CD4-positive, alpha-beta memory T cell (primary cell): ENCODE measurements around the gene RYR1. TPM values are rescaled to one million over a fixed set of nuclear protein-coding genes. Genes with fewer than 3 reads are reported as not detected.
"Not testable (repeated sequence)": the region's sequence is repeated elsewhere in the genome, so short reads cannot be mapped to it uniquely, and the experiment has no call there.

Source experiments
- CTCF ChIA-PET: fragments of 350-600 bp; sonication (Branson Sonifier 250); formaldehyde crosslinking; loops from one replicate; lab custom pipeline; 2021; ENCODE audit warnings: inconsistent platforms; ENCODE audit not compliant: partially characterized antibody; lab: Charles Lee
- POLR2A ChIA-PET: fragments of 350-600 bp; sonication (Branson Sonifier 250); formaldehyde crosslinking; loops from one replicate; lab custom pipeline; 2021; ENCODE audit not compliant: partially characterized antibody; lab: Charles Lee
- DNase-seq, 5 donors: peaks; one replicate each; pipeline versions ENCODE4 v3.0.0 to v3.0.0-alpha.2; 2020 to 2022; ENCODE audit warnings: mixed read lengths in 1 of 5
- H3K27ac ChIP-seq: one replicate; pipeline ENCODE4 v1.7.0; 2013; ENCODE audit warnings: low read depth, low read length
- H3K27me3 ChIP-seq: 2 replicates; pipeline ENCODE4 v1.7.0; 2013; ENCODE audit warnings: mild to moderate bottlenecking, low read length, moderate library complexity; ENCODE audit not compliant: insufficient read depth
- H3K36me3 ChIP-seq: 2 replicates; pipeline ENCODE4 v1.7.0; 2013; ENCODE audit warnings: mild to moderate bottlenecking, low read length, moderate library complexity; ENCODE audit not compliant: insufficient read depth
- H3K4me1 ChIP-seq: 2 replicates; pipeline ENCODE4 v1.7.0; 2013; ENCODE audit warnings: mild to moderate bottlenecking, low read length, moderate library complexity; ENCODE audit not compliant: insufficient read depth
- H3K4me3 ChIP-seq, 2 donors: one replicate each; pipeline ENCODE4 v1.7.0; 2013; ENCODE audit warnings: low read length in 2 of 2, mild to moderate bottlenecking in 1 of 2
- H3K9me3 ChIP-seq, 2 donors: one replicate each; pipeline ENCODE4 v1.7.0; 2013; ENCODE audit warnings: low read length in 2 of 2, control low read depth in 1 of 2; ENCODE audit not compliant: control insufficient read depth in 1 of 2
- H3K27ac Mint-ChIP-seq, 7 donors: one replicate each; pipeline ENCODE4 v1.8.0; 2020 to 2021; ENCODE audit warnings: mixed read lengths in 7 of 7, mild to moderate bottlenecking in 6 of 7, inconsistent platforms in 3 of 7, moderate library complexity in 3 of 7
- H3K27me3 Mint-ChIP-seq, 2 donors: one replicate each; pipeline ENCODE4 v1.8.0; 2020 to 2021; ENCODE audit warnings: mixed read lengths in 2 of 2
- H3K36me3 Mint-ChIP-seq, 2 donors: one replicate each; pipeline ENCODE4 v1.8.0; 2020 to 2021; ENCODE audit warnings: mixed read lengths in 2 of 2, inconsistent platforms in 1 of 2, mild to moderate bottlenecking in 1 of 2
- H3K4me1 Mint-ChIP-seq, 4 donors: one replicate each; pipeline ENCODE4 v1.8.0; 2020 to 2021; ENCODE audit warnings: mixed read lengths in 4 of 4, mild to moderate bottlenecking in 1 of 4
- H3K4me3 Mint-ChIP-seq, 8 donors: one replicate each; pipeline ENCODE4 v1.8.0; 2020 to 2021; ENCODE audit warnings: mixed read lengths in 8 of 8, mild to moderate bottlenecking in 7 of 8, moderate library complexity in 6 of 8, inconsistent platforms in 3 of 8
- H3K9me3 Mint-ChIP-seq, 8 donors: one replicate each; pipeline ENCODE4 v1.8.0; 2020 to 2021; ENCODE audit warnings: mixed read lengths in 8 of 8, mild to moderate bottlenecking in 5 of 8, inconsistent platforms in 3 of 8, moderate library complexity in 1 of 8
- intact Hi-C: fragments of 100-400 bp; cut with micrococcal nuclease; formaldehyde crosslinking; loops from one replicate; pipeline ENCODE4 v1.15.1; 2023
- polyA plus RNA-seq, 2 donors: library from polyadenylated mRNA; unstranded; fragments of 300-500 nt; fragmentation: Illumina TruSeq; gene quantifications; one replicate each; pipeline ENCODE4 v1.2.3, GENCODE V29; 2021
- total RNA-seq, 2 experiments: library from RNA; stranded (reverse); gene quantifications; one replicate each; pipeline ENCODE4 v1.2.3, GENCODE V29; 2021

The RYR1 gene
- total and polyA plus RNA-seq, 4 experiments from 2014 or later: 0.02 to 6.2 (median 2.7) TPM

- H3K9me3 Mint-ChIP-seq, H3K9me3 ChIP-seq, H3K36me3 Mint-ChIP-seq, H3K27me3 ChIP-seq, H3K27me3 Mint-ChIP-seq, H3K36me3 ChIP-seq, POLR2A ChIA-PET, H3K4me3 ChIP-seq, H3K27ac Mint-ChIP-seq, H3K4me3 Mint-ChIP-seq, H3K27ac ChIP-seq, DNase-seq: not testable (repeated sequence)
- intact Hi-C loops: loop anchor here (5.0 kb wide), 1 partner anchor 39 kb away; no protein-coding TSS in a partner anchor
- peaks cover 9 to 22% (median 16%) of the 10 kb centered on the region in 4 donors for H3K4me1 Mint-ChIP-seq
- CTCF ChIA-PET: interaction anchor here (0.6 to 7.2 kb wide), 3 partner anchors 101 to 160 kb away, joined by 3 to 161 read pairs (median 3); partner anchors contain the start of gene EIF3K
- peaks cover 19% of the 10 kb centered on the region for H3K4me1 ChIP-seq
Measured at GRCh38 chr19:38517980-38518379, 84.5 kb downstream of the RYR1 start.

GRCh38 chr19:38519168-38519567 lies 85.7 kb downstream of the RYR1 start:
- CTCF ChIA-PET: no interaction called here
- Mint-ChIP-seq H3K27ac (peak overlapping the region in 1 of 7 donors; percentile 37), H3K9me3 (no peaks in the 10 kb centered on the region), H3K36me3 (no peaks in the 10 kb centered on the region), H3K4me3 (no peak overlapping the region), H3K4me1 (peaks cover 7 to 13% (median 8%) of the 10 kb centered on the region in 4 donors), H3K27me3 (no peaks in the 10 kb centered on the region)
- Histone ChIP-seq H3K4me3 (no peak overlapping the region), H3K9me3 (no peaks in the 10 kb centered on the region), H3K27me3 (no peaks in the 10 kb centered on the region), H3K4me1 (peaks cover 14% of the 10 kb centered on the region), H3K36me3 (no peaks in the 10 kb centered on the region), H3K27ac (no peak overlapping the region)
- no peak for DNase-seq
- intact Hi-C loops: loop anchor here (5.0 kb wide), 1 partner anchor 38 kb away; no protein-coding TSS in a partner anchor
- POLR2A ChIA-PET: interaction anchor here (1.3 kb wide), 1 partner anchor 13 kb away, joined by 9 read pairs; no protein-coding TSS in a partner anchor

GRCh38 chr19:38519988-38520387 lies 86.5 kb downstream of the RYR1 start:
- ChIA-PET POLR2A (interaction anchor here (0.5 to 1.3 kb wide), 2 partner anchors 12 to 368 kb away, joined by 3 to 9 read pairs; no protein-coding TSS in a partner anchor), CTCF (interaction anchor here (1.0 kb wide), 1 partner anchor 22 kb away, joined by 3 read pairs; no protein-coding TSS in a partner anchor)
- H3K27me3 Mint-ChIP-seq: no peaks in the 10 kb centered on the region
- H3K27ac ChIP-seq: no peak overlapping the region
- no peak overlapping the region for H3K4me3 Mint-ChIP-seq
- intact Hi-C loops: loop anchor here (5.0 kb wide), 1 partner anchor 37 kb away; no protein-coding TSS in a partner anchor
- no peak for DNase-seq
- H3K4me3 ChIP-seq: no peak overlapping the region
- H3K27me3 ChIP-seq: no peaks in the 10 kb centered on the region
- no peak overlapping the region for H3K27ac Mint-ChIP-seq
- peaks cover 3 to 9% (median 6%) of the 10 kb centered on the region in 4 donors for H3K4me1 Mint-ChIP-seq
- no peaks in the 10 kb centered on the region for H3K36me3 ChIP-seq
- H3K36me3 Mint-ChIP-seq: no peaks in the 10 kb centered on the region
- peaks cover 6% of the 10 kb centered on the region for H3K4me1 ChIP-seq
- no peaks in the 10 kb centered on the region for H3K9me3 ChIP-seq
- H3K9me3 Mint-ChIP-seq: no peaks in the 10 kb centered on the region

- ChIA-PET CTCF (interaction anchor here (1.8 kb wide), 1 partner anchor 7 kb away, joined by 8 read pairs; no protein-coding TSS in a partner anchor), POLR2A (interaction anchor here (1.5 kb wide), 1 partner anchor 16 kb away, joined by 7 read pairs; no protein-coding TSS in a partner anchor)
- no peaks in the 10 kb centered on the region for H3K27me3 ChIP-seq
- Mint-ChIP-seq H3K27ac (no peak overlapping the region), H3K4me3 (no peak overlapping the region), H3K27me3 (no peaks in the 10 kb centered on the region), H3K4me1 (peaks cover 0 to 5% (median under 1%) of the 10 kb centered on the region in 4 donors), H3K36me3 (no peaks in the 10 kb centered on the region), H3K9me3 (no peaks in the 10 kb centered on the region)
- intact Hi-C loops: no loop called here
- H3K9me3 ChIP-seq: no peaks in the 10 kb centered on the region
- DNase-seq: no peak
- H3K4me1 ChIP-seq: no peaks in the 10 kb centered on the region
- no peak overlapping the region for H3K27ac ChIP-seq
- no peaks in the 10 kb centered on the region for H3K36me3 ChIP-seq
- no peak overlapping the region for H3K4me3 ChIP-seq
Measured at GRCh38 chr19:38522915-38523314, 89.4 kb downstream of the RYR1 start.

GRCh38 chr19:38523319-38523718 lies 89.8 kb downstream of the RYR1 start:
- Mint-ChIP-seq H3K4me1 (peaks cover 0 to 5% (median under 1%) of the 10 kb centered on the region in 4 donors), H3K36me3 (no peaks in the 10 kb centered on the region)
- CTCF ChIA-PET: interaction anchor here (1.8 kb wide), 1 partner anchor 8 kb away, joined by 8 read pairs; no protein-coding TSS in a partner anchor

GRCh38 chr19:38524369-38524768 lies 90.9 kb downstream of the RYR1 start:
- CTCF ChIA-PET: interaction anchor here (1.8 kb wide), 1 partner anchor 9 kb away, joined by 8 read pairs; no protein-coding TSS in a partner anchor
- H3K27ac Mint-ChIP-seq: peak overlapping the region in 3 of 7 donors; percentile 7 to 76 (median 30)
- Histone ChIP-seq H3K4me1 (no peaks in the 10 kb centered on the region), H3K27ac (no peak overlapping the region), H3K27me3 (no peaks in the 10 kb centered on the region), H3K9me3 (no peaks in the 10 kb centered on the region), H3K36me3 (no peaks in the 10 kb centered on the region), H3K4me3 (no peak overlapping the region)
- no peaks in the 10 kb centered on the region for H3K27me3 Mint-ChIP-seq
- peaks cover 0 to 5% (median under 1%) of the 10 kb centered on the region in 4 donors for H3K4me1 Mint-ChIP-seq
- no peaks in the 10 kb centered on the region for H3K36me3 Mint-ChIP-seq
- no peak for DNase-seq
- intact Hi-C loops: no loop called here
- H3K4me3 Mint-ChIP-seq: no peak overlapping the region
- POLR2A ChIA-PET: interaction anchor here (0.9 to 1.8 kb wide), 3 partner anchors 9 to 14 kb away, joined by 4 to 7 read pairs (median 4); no protein-coding TSS in a partner anchor
- H3K9me3 Mint-ChIP-seq: no peaks in the 10 kb centered on the region

More at GRCh38 chr19:38523319-38523718, 89.8 kb downstream of the RYR1 start:
- Mint-ChIP-seq H3K27me3 (no peaks in the 10 kb centered on the region), H3K4me3 (no peak overlapping the region), H3K27ac (no peak overlapping the region), H3K9me3 (no peaks in the 10 kb centered on the region)
- Histone ChIP-seq H3K27me3 (no peaks in the 10 kb centered on the region), H3K4me3 (no peak overlapping the region), H3K36me3 (no peaks in the 10 kb centered on the region), H3K27ac (no peak overlapping the region), H3K4me1 (no peaks in the 10 kb centered on the region), H3K9me3 (no peaks in the 10 kb centered on the region)
- no peak for DNase-seq
- intact Hi-C loops: no loop called here
- POLR2A ChIA-PET: interaction anchor here (0.6 to 1.8 kb wide), 3 partner anchors 11 to 34 kb away, joined by 3 to 7 read pairs (median 4); no protein-coding TSS in a partner anchor

- no peaks in the 10 kb centered on the region for H3K27me3 Mint-ChIP-seq
- no peaks in the 10 kb centered on the region for H3K36me3 ChIP-seq
- no peaks in the 10 kb centered on the region for H3K9me3 ChIP-seq
- peak overlapping the region in 1 of 8 donors; percentile 26 for H3K4me3 Mint-ChIP-seq
- H3K27me3 ChIP-seq: no peaks in the 10 kb centered on the region
- DNase-seq: no peak
- CTCF ChIA-PET: interaction anchor here (1.8 kb wide), 1 partner anchor 9 kb away, joined by 8 read pairs; no protein-coding TSS in a partner anchor
- H3K9me3 Mint-ChIP-seq: no peaks in the 10 kb centered on the region
- H3K4me1 ChIP-seq: no peaks in the 10 kb centered on the region
- no peaks in the 10 kb centered on the region for H3K36me3 Mint-ChIP-seq
- H3K27ac Mint-ChIP-seq: no peak overlapping the region
- no peak overlapping the region for H3K4me3 ChIP-seq
- POLR2A ChIA-PET: interaction anchor here (0.9 to 1.8 kb wide), 2 partner anchors 9 to 10 kb away, joined by 4 read pairs; no protein-coding TSS in a partner anchor
- no peak overlapping the region for H3K27ac ChIP-seq
- peaks cover 0 to 5% (median under 1%) of the 10 kb centered on the region in 4 donors for H3K4me1 Mint-ChIP-seq
- intact Hi-C loops: no loop called here
Measured at GRCh38 chr19:38524994-38525634, 91.6 kb downstream of the RYR1 start.
